ENCODE data around the gene CHRNB1. TPM values are rescaled to one million over a fixed set of nuclear protein-coding genes. Genes with fewer than 3 reads are reported as not detected.

The CHRNB1 gene
- 19.1 TPM for total RNA-seq

DNA sequence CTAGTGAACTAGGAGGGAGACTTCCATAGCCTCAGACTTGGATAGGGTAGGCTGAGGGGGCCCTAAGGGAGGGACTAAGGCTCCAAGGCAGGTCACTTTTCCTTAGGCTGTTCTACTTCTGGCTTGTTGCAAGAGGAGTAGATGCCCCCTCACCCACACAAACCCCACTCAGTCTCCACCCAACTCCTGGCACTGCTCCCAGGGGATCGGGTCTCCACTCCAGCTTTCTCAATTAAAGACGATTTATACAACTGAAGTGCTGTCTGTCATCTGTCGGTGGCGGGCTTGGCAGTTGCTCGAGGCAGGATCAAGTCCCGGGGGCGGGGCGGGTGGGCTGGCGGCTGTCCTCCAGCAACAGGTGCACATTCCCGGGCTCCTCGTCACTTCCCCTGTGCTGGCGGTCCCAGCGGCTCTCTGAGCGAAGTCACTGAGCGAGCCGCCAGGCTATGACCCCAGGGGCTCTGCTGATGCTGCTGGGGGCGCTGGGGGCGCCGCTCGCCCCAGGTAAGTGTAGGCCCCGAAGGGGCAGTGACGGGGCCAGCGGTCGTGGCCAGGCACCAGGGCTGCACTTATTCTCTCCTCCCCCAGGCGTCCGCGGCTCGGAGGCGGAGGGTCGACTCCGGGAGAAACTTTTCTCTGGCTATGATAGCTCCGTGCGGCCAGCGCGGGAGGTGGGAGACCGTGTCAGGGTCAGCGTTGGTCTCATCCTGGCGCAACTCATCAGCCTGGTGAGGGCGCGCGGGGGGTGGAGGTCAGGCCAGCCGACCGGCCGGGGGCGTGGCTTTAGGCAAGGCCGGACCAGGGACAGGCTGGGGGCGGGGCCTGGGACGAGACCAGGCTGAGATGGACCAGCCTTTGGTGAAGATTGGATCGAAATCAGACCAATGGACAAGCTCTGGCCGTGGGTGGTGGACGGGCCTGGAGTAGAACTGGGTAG lies at the start of gene CHRNB1:
CHRNB1 (plus strand) TSS at position 380 of the 937 bp plus-strand sequence; CDS start at position 447, 67 bp downstream.

DNA sequence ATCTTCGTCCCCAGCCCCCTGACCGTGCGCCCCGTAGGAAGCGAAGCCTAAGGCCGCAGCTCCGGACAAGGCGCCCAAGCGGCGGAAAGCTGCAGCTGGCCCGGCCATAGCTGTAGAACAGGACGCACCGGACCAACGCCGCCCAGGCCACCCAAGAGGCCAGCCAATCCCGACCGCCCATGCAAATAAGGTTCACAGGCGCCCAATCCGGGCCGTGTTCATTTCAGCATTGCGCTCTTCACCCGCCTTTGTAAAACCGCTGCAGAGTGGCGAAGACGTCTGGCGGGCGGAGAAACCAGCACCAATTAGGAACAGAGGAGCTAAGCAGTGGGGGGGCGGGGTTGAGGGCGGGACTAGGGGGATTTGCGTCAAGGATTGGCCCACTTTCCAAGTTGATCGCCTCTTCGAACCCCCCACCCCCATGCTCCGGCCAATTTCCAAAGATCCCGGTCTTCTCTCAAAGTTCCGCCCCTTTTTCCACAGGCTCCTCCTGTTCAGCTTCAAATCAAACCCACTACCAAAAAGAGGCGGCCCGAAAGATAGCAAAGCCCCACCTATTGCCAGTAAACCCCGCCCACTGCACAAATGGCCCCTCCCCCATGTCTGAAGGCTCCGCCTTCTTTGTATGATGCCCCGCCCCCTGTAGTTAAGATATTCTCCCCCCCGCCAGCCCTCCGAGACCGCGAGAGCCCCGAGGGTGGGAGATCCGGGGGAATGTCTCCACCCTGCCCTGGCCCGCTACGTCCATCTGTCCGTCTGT lies 40.7 kb upstream of the CHRNB1 start, which contains the start of gene TMEM256:
TMEM256 (minus strand) TSS at position 121 of the 760 bp plus-strand sequence; CDS start at position 108, 13 bp downstream.

DNA sequence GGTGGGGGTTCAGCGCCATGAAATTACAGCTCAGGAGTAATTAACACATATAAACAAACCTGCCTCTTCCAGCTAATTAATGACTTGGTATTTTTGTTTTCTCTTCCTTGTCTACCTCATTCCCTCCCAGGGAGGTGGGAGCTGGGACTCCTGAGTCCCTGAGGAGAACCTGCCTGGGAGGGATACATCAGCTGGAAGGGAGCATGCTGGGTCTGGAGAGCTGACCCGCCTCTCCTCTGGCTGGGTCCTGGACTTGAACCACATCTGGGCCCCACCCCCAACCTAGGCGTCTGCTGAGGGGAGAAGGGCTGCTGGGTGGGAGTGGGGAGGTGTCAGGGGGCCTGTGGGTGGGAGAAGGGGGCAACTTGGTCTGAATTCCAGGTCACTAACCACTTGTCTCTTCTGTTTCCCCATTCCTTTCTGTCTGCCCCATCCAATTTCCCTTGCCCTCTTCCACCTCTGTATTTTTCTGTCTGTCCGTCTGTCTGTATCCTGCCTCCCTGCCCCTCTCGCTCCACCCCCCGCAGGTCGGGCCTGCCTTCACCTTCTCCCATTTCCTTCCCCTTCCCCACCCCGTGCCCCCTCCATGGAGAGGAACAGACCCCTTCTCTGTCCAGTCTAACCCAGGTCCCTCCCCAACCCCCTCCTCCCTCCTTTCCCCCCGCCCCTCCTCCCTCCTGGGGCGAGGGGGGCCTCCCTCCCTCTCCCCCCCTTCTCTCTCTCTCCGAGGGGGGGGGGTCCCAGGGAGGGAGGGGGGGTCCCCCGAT lies 37.2 kb upstream of the CHRNB1 start, which contains the start of gene NLGN2:
NLGN2 (plus strand) TSS at position 361 of the 767 bp plus-strand sequence. CDS start 411 bp downstream, outside the sequence.

DNA sequence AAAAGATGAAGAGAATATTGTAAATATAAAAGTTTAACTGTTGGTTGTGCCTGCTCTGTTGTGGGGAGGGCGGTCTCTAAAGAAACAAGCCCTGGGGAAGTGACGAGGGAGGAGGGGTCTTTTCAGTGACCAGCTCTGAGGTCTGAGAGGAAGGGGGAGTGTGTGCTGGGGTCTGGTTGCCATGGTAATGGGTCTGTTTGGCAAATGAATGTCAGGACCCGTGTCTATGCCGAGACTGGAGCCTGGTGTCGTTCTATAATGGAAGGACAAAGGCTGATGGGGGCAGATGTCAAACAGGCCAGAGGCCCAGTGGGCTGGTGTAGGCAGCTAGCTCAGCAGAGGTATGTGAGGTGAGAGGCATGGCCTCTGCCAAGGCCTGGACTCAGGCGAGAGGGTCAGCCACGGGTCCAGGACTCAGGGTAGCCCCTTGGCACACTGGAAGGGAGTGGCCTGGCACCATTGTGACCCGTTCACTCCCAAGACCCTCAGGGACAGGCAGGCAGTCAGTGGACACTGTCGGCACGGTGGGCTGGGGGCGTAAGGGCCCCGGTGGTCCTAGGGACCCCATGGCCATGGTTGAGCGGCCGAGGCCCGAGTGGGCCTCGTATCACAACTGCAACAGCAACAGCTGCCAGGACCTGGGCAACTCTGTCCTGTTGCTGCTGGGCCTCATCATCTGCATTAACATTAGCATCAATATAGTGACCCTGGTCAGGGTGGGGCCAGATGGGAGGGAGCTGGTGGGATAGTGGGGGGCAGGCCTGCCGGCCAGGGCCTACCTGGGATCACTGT lies 24.8 kb upstream of the CHRNB1 start, which contains the start of gene SPEM1:
SPEM1 (plus strand) TSS at position 506 of the 792 bp plus-strand sequence; CDS start at position 567, 61 bp downstream.

DNA sequence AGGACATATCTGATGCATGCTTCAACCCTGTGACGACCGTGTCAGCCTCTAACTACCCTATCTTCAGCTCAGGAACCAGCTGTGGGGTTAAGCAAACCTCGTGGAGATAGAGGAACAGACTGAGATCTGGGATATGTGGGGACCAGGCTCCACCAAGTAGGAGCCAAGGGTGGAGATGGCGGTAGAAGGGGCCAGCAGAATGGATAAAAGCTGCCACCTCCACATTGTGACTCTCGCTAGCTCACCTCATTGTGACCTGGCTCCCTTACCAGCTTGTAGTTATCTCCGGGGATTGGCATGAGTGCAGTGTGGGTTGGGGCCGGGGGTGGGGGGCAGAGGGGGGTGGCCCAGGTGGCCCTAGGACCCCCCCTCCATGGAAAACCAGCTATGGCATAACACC lies 19.5 kb upstream of the CHRNB1 start, which contains the start of gene SPEM2:
SPEM2 (plus strand) TSS at position 301 of the 400 bp plus-strand sequence; CDS start at position 374, 73 bp downstream.

GRCh38 chr17:7428557-7428956 lies 16.3 kb upstream of the CHRNB1 start, which contains the start of gene SPEM3:
SPEM3 (plus strand) TSS chr17:7428857; CDS start chr17:7428903, 46 bp downstream.

DNA sequence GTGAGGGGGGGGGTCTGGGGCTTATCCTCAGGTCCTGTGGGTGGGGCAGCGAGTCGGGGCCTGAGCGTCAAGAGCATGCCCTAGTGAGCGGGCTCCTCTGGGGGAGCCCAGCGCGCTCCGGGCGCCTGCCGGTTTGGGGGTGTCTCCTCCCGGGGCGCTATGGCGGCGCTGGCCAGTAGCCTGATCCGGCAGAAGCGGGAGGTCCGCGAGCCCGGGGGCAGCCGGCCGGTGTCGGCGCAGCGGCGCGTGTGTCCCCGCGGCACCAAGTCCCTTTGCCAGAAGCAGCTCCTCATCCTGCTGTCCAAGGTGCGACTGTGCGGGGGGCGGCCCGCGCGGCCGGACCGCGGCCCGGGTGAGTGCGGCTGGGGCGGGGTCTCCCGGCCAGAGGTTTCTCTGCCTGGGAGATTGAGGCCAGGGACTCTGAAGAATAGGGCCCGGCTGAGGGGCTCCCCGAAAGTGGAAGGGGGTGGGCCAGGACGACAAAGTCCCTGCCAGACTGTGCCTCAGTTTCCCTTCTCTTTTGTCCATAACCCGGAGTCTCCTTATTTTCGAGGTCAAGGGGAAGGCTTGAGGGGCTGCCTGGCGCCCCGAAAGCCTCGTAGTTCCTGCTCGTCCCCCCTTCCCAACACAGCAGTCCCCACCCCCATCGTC lies 5.3 kb upstream of the CHRNB1 start, which contains the start of gene FGF11:
FGF11 (plus strand) TSS at position 51 of the 651 bp plus-strand sequence; CDS start at position 160, 109 bp downstream.

DNA sequence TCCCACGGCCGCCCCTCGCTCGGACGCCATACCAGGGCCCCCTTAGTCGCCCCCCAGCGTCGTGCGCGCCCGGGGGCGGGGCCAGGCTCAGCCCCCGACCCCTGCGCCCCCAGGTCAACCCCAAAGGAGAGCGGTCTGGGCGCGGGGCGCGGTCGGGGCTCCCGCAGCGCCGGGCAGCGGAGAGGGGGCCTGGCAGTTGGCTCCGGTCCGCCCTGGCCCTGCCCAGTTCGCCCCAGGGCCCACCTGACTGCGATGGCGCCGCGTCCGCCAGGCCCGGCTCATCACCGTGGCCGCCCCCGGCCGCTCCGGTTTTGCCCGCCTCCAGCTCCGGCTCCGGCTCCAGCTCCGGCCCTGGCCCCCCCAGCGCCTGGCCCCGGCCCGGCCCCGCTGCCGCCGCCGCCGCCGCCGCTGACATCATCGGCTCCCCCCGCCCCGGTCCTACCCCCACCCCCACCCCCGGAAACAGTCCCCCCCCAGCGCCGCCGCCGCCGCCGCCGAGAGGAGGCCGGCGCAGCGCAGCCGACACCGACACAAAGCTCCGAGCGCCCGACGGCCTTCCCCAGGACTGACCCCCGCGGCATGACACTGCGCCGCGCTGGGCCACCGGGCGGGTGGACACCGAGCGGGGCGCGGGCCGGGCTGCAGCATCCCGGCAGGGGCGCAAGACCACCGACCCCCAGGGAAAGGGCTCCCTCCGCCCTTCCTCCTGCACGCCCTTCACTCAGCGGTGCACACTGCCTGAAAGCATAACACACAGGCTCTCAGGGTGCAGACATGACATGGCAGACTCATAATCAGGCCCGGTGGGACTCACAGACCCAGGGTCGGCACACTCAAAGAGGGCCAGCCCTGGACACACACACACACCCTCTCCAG lies 34.6 kb downstream of the CHRNB1 start, which contains the start of gene ZBTB4:
ZBTB4 (minus strand) TSS at position 419 of the 876 bp plus-strand sequence. CDS start 12,830 bp downstream, outside the sequence.

GRCh38 chr17:7481275-7481674 lies 36.4 kb downstream of the CHRNB1 start, which contains the start of gene SLC35G6:
SLC35G6 (plus strand) TSS chr17:7481446; CDS start chr17:7481517, 71 bp downstream.

GRCh38 chr17:7484067-7484918 lies 39.4 kb downstream of the CHRNB1 start, which contains the start of gene POLR2A:
POLR2A (plus strand) TSS chr17:7484366.

Other genes with a start within 250 kb of the CHRNB1 start
- gene DLG4, start 225.2 kb upstream of the CHRNB1 start, total RNA-seq = 136 TPM
- gene ACADVL, start 225.1 kb upstream of the CHRNB1 start, total RNA-seq = 97.6 TPM
- 56.1 TPM for gene DVL2, start 210.5 kb upstream of the CHRNB1 start, total RNA-seq
- gene PHF23, start 205.6 kb upstream of the CHRNB1 start, total RNA-seq = 28.6 TPM
- 167 TPM for gene GABARAP, start 202.6 kb upstream of the CHRNB1 start, total RNA-seq
- 40.1 TPM for gene CTDNEP1, start 193.3 kb upstream of the CHRNB1 start, total RNA-seq
- gene ELP5, start 192.8 kb upstream of the CHRNB1 start, total RNA-seq = 29.5 TPM
- gene CLDN7, start 182.6 kb upstream of the CHRNB1 start, total RNA-seq = 0.92 TPM
- gene SLC2A4, start 163.3 kb upstream of the CHRNB1 start, total RNA-seq = 0.23 TPM
- gene YBX2, start 150.4 kb upstream of the CHRNB1 start, total RNA-seq = 1.4 TPM
- gene EIF5A, start 137.4 kb upstream of the CHRNB1 start, total RNA-seq = 168 TPM
- gene GPS2, start 129.7 kb upstream of the CHRNB1 start, total RNA-seq = 38.5 TPM
- gene NEURL4, start 115.7 kb upstream of the CHRNB1 start, total RNA-seq = 44.3 TPM
- 0.23 TPM for gene ACAP1, start 108.5 kb upstream of the CHRNB1 start, total RNA-seq
- gene KCTD11, start 92.9 kb upstream of the CHRNB1 start, total RNA-seq = 4.6 TPM
- not detected for gene TMEM95, start 89.9 kb upstream of the CHRNB1 start, total RNA-seq
- 1.4 TPM for gene TNK1, start 64.0 kb upstream of the CHRNB1 start, total RNA-seq
- 9.2 TPM for gene PLSCR3, start 50.5 kb upstream of the CHRNB1 start, total RNA-seq
- gene TMEM256, start 41.0 kb upstream of the CHRNB1 start, total RNA-seq = 63.7 TPM
- 19.1 TPM for gene NLGN2, start 37.2 kb upstream of the CHRNB1 start, total RNA-seq
- not detected for gene SPEM1, start 24.7 kb upstream of the CHRNB1 start, total RNA-seq
- not detected for gene SPEM2, start 19.4 kb upstream of the CHRNB1 start, total RNA-seq
- not detected for gene SPEM3, start 16.2 kb upstream of the CHRNB1 start, total RNA-seq
- 1.4 TPM for gene TMEM102, start 9.6 kb upstream of the CHRNB1 start, total RNA-seq
- 9.0 TPM for gene FGF11, start 5.5 kb upstream of the CHRNB1 start, total RNA-seq
- 25.6 TPM for gene ZBTB4, start 34.6 kb downstream of the CHRNB1 start, total RNA-seq
- not detected for gene SLC35G6, start 36.4 kb downstream of the CHRNB1 start, total RNA-seq
- gene POLR2A, start 39.3 kb downstream of the CHRNB1 start, total RNA-seq = 65.7 TPM
- gene TNFSF12, start 104.0 kb downstream of the CHRNB1 start, total RNA-seq = 4.8 TPM
- gene TNFSF13, start 113.7 kb downstream of the CHRNB1 start, total RNA-seq = 1.6 TPM
- 76.6 TPM for gene SENP3, start 116.9 kb downstream of the CHRNB1 start, total RNA-seq
- gene CD68, start 134.6 kb downstream of the CHRNB1 start, total RNA-seq = 5.5 TPM
- gene MPDU1, start 138.8 kb downstream of the CHRNB1 start, total RNA-seq = 44.1 TPM
- 1.4 TPM for gene SOX15, start 145.0 kb downstream of the CHRNB1 start, total RNA-seq
- gene FXR2, start 169.8 kb downstream of the CHRNB1 start, total RNA-seq = 46.1 TPM
- gene SAT2, start 182.8 kb downstream of the CHRNB1 start, total RNA-seq = 30.7 TPM
- not detected for gene SHBG, start 185.1 kb downstream of the CHRNB1 start, total RNA-seq
- 27.5 TPM for gene ATP1B2, start 205.9 kb downstream of the CHRNB1 start, total RNA-seq
- 10.6 TPM for gene TP53, start 242.4 kb downstream of the CHRNB1 start, total RNA-seq
- gene WRAP53, start 243.4 kb downstream of the CHRNB1 start, total RNA-seq = 7.8 TPM